Measurements from ENCODE around the gene ODAD2.

Gene ODAD2

GRCh38 chr10:27833792-27834191, 165.1 kb downstream of the ODAD2 start:
- no peak for DNase-seq

- no peak for DNase-seq
Measured at GRCh38 chr10:27832826-27833225, 166.1 kb downstream of the ODAD2 start.

- DNase-seq: no peak
Measured at GRCh38 chr10:27826369-27826768, 172.5 kb downstream of the ODAD2 start.

GRCh38 chr10:27822301-27822700, 176.6 kb downstream of the ODAD2 start:
- no peak for DNase-seq

- DNase-seq: no peak
Measured at GRCh38 chr10:27820637-27821036, 178.2 kb downstream of the ODAD2 start.

GRCh38 chr10:27819781-27820531, 178.9 kb downstream of the ODAD2 start:
- no peak for DNase-seq

- DNase-seq: no peak
Measured at GRCh38 chr10:27816320-27816719, 182.6 kb downstream of the ODAD2 start.

- no peak for DNase-seq
Measured at GRCh38 chr10:27815846-27816245, 183.0 kb downstream of the ODAD2 start.

- no peak for DNase-seq
Measured at GRCh38 chr10:27815261-27815660, 183.6 kb downstream of the ODAD2 start.

- DNase-seq: no peak
Measured at GRCh38 chr10:27805180-27805579, 193.7 kb downstream of the ODAD2 start.

GRCh38 chr10:27804136-27804535, 194.7 kb downstream of the ODAD2 start:
- no peak for DNase-seq

GRCh38 chr10:27801171-27801785, 197.6 kb downstream of the ODAD2 start:
- no peak for DNase-seq

GRCh38 chr10:27799046-27799445, 199.8 kb downstream of the ODAD2 start:
- no peak for DNase-seq

GRCh38 chr10:27794157-27794556, 204.7 kb downstream of the ODAD2 start:
- DNase-seq: no peak

- DNase-seq: no peak
Measured at GRCh38 chr10:27792216-27792615, 206.7 kb downstream of the ODAD2 start.

GRCh38 chr10:27784272-27784671, 214.6 kb downstream of the ODAD2 start:
- DNase-seq: no peak

GRCh38 chr10:27783660-27784059, 215.2 kb downstream of the ODAD2 start:
- DNase-seq: no peak

- DNase-seq: no peak
Measured at GRCh38 chr10:27779462-27780015, 219.3 kb downstream of the ODAD2 start.

- DNase-seq: no peak
Measured at GRCh38 chr10:27774831-27775230, 224.0 kb downstream of the ODAD2 start.

GRCh38 chr10:27771231-27771630, 227.6 kb downstream of the ODAD2 start:
- no peak for DNase-seq

- DNase-seq: no peak
Measured at GRCh38 chr10:27770181-27770580, 228.7 kb downstream of the ODAD2 start.

Measured in NCI-H146 (cell line).